Activated T-helper 1 cell treated with Interleukin-2 at 50 U/mL for 16 hours (primary cell): ENCODE data around the gene HP.
"Not testable (repeated sequence)": the region's sequence is repeated elsewhere in the genome, so short reads cannot be mapped to it uniquely, and the experiment has no call there.

Source experiments
- DNase-seq: peaks from one replicate; pipeline ENCODE4 v3.0.0-alpha.2; 2020; ENCODE audit warnings: low read depth

Gene HP

DNA sequence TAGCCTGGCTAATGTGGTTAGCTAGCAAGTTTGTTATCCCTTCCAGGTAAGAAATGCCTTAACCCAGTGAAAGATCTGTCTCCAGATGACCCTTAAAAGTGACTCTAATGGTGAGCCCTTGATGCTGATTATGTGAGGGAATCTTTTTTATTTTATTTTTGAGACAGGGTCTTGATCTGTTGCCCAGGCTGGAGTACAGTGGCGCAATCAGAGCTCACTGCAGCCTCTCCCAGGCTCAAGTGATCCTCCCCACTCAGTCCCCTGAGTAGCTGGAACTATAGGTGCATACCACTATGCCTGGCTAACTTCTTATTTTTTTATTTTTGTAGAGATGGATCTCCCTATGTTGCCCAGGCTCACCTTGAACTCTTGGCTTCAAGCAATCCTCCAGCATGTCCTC lies 10.8 kb upstream of the HP start:
- DNase-seq, result no peak

- no peak for DNase-seq
Observed at GRCh38 chr16:72044296-72044695, 10.0 kb upstream of the HP start.

DNA sequence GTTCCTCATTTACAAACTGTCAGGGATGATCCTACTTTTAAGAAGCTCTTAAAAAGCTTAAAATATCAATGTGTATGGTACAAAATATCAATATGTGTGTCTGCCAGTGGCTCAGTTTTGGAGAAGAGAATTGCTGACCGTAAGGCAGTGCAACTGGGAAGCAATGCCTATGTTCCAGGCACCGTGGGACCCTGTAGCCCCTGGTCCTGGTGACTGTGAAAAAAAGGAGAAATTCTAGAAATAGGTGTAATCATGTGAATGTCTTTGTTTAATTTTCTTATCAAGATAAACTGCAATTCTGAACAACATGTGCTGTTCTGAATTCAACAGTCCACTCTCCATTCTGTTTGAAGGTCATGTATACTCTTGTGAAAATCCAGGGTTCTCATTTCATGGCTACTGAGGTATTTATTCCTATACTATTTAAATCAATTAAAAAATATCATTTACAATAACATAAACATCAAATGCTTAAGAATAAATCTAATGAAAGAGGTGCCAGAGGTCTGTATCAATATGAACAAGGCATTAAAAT lies 9.4 kb upstream of the HP start:
- no peak for DNase-seq

DNA sequence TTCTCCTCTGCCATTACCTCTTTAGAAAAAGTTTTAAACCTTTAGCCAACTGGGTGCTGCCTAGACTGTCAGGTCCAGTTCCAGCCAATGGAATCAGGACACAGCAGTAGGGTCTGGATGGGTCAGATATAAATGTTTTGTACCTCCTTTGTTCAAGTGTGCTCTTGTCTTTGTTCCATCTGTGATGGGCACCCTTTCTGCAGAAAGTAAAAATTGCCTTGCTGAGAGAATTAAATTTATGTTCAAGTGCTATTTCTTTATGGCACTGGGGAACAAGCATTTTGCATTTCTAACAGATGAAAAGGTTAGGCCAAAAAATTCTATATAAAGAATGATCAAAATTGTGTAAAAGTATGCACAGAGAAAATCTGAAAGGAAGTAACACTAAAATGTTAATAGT lies 5.2 kb upstream of the HP start:
- DNase-seq, result no peak

DNA sequence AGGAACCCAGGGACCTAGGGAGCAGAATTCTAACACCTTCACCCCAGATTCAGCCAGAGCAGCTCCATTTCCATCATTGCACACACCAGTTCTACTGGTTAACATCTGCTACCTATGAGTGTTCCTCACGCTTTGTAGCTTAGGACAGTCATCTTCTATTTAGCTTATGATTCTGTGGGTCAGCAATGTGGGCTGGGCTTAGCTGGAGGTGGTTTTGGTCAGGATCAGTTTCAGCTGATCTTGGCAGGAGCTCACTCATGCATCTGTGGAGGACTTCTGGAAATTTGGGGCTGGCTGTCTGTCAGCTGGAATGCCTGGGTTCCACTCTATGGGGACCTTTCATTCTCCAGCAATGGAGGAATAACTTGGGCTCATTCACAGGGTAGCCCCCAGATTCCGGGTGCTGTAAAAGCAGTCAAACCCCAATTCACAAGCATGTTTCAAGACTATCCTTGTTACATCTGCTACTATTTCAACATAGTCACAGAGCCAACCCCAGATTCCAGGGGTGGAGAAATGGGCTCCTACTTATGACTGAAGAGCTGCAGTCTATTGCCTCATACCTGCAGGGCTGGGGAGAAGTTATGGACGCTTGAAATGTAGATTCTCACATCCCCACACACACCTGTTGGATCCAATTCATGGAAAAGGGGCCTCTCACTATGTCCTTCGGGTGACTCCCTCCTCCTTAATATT lies 3.4 kb upstream of the HP start:
- no peak for DNase-seq

DNA sequence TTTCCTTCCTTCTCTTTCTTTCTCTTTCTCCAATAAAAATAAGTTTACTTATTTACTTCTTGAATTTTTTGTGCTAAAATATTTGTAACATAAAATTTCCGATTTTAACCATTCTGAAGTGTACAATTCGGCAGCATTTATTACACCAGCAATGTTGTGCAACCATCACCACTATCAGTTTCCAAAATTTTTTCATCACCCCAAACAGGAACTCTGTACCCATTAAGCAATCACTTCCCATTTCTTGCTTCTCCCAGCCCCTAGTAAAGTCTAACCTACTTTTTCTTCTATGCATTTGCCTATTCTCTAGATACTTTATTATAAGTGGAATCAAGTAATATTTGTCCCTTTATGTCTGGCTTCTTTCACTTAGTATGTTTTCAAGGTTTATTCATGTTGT lies 2.5 kb upstream of the HP start:
- no peak for DNase-seq

GRCh38 chr16:72055911-72056310 lies 1.6 kb downstream of the HP start:
- no peak for DNase-seq

DNA sequence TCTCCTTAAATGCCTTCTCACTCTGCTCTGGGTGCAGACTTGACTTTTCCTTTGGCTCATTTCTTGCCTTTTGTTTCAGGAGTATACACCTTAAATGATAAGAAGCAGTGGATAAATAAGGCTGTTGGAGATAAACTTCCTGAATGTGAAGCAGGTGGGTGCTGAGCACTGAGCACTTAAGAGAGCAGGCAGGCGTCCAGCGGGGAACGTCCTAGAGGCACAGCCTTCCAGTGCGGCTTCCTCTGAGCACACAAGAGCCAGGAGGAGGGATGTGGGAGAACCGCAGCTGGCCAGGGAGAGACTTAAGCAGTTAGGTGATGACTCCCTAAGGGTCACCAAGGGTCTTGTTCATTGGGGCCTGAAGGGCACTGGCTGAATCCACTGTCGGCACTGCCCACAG lies 3.0 kb downstream of the HP start:
- DNase-seq, result not testable (repeated sequence)

GRCh38 chr16:72059060-72059459 lies 4.8 kb downstream of the HP start:
- DNase-seq, result not testable (repeated sequence)

GRCh38 chr16:72060405-72060804 lies 6.1 kb downstream of the HP start:
- DNase-seq, result no peak

GRCh38 chr16:72061564-72061963 lies 7.3 kb downstream of the HP start:
- no peak for DNase-seq

DNA sequence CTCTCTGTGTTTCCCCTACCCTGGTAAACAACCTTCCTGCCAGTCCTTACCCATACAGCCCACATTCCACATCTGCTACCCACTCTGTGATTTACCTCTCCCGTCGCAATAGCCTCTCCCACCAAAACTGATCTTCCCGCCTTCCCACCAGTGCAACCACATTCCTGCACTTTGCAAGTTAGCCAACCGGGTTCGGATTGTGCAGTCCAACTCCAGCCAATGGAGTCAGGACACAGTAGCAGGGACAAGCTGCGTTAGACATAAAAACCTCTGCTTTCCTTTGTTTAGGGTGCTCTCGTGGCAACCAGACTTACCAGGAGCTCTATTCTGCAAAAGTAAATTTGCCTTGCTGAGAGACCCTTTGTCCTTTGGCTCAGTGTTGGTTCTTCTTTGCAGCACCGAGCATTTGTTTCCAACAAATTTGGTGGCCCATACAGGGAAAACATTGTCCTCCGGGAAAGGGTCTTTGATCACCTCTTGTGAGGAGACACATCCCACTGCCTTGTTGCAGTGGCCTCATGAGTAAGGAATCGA lies 10.1 kb downstream of the HP start:
- no peak for DNase-seq

GRCh38 chr16:72066747-72067146 lies 12.4 kb downstream of the HP start:
- DNase-seq, result no peak

- DNase-seq, result no peak
Observed at GRCh38 chr16:72068930-72069329, 14.6 kb downstream of the HP start.

GRCh38 chr16:72072514-72073342 lies 18.4 kb downstream of the HP start:
- DNase-seq, result no peak

GRCh38 chr16:72073560-72074230 lies 19.4 kb downstream of the HP start:
- DNase-seq, result no peak

GRCh38 chr16:72075067-72075466 lies 20.8 kb downstream of the HP start:
- DNase-seq, result not testable (repeated sequence)

DNA sequence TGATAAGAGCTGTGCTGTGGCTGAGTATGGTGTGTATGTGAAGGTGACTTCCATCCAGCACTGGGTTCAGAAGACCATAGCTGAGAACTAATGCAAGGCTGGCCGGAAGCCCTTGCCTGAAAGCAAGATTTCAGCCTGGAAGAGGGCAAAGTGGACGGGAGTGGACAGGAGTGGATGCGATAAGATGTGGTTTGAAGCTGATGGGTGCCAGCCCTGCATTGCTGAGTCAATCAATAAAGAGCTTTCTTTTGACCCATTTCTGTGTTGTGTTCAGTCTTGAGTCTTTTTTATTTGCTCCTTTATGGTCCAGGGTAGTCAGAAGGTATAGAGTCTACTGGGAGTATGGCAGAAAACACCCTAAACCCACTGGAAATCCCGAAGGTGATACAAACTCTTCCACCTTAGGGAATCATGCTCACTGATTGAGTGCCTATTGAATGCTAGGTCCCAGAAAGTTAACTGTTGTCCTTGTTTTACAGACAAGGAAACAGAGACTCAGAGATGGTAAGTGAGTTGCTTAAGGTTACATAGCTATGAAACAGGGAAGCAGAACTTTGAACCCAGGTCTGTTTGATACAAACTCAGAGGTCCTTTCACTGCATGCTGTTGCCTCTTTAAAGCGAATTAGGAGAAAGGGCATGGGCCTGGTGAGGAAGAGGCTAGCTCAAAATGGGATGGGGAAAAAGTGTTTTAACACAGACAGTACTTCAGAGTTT lies 22.8 kb downstream of the HP start:
- not testable (repeated sequence) for DNase-seq

DNA sequence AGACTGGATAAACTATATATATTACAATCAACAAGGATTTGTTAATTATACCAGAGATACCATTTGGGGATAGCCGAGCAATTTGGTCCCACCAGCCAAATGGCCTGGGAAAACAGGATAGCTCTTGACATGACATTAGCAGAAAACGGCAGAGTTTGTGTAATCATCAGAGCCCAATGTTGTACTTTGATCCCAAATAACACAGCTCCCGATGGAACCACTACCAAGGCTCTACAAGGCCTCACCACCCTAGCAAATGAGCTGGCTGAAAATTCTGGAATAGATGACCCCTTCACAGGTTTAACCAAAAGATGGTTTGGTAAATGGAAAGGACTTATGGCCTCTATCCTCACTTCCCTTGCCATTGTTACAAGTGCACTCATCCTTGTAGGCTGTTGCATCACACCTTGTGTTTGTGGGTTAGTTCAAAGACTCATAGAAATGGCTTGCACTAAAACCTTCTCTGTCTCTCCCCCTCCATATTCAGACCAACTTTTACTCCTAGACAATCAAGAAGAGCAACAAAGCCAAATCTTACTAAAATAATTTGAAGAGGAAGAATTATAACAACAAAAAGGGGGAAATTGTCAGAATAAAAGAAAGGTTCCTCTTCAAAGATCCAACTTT lies 29.6 kb downstream of the HP start:
- no peak for DNase-seq

- DNase-seq, result no peak
Observed at GRCh38 chr16:72084445-72084844, 30.1 kb downstream of the HP start.

DNA sequence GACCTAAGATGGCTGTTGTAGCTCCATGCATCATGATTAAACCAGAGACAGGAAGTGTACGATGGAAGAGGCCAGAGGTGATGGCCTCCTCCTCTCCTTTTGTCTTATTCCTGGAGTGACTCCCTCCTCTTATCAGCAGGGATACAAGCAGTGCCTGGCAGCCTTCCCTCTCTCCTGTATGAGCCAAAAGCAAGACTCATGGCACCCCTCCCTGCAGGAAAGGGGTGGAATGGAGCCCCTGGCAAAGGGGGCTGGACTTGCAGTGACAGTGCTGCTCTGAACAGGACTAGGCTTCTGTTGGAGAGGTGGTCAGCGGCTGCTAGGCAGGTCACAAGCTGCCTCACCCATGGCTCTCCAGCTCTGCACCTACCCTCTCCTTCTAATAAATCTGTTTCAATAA lies 30.7 kb downstream of the HP start:
- DNase-seq, result no peak
